PFSK-1 (cell line): ENCODE data around the gene ZC3H18.

Experiments
- REST ChIP-seq, 2 experiments: IDR thresholded peaks; 2 replicates each; pipeline versions ENCODE4 v1.6.1 to v1.8.0; 2011 to 2012; ENCODE audit warnings: low read depth in 2 of 2, low read length in 2 of 2, control low read depth in 1 of 2, inconsistent platforms in 1 of 2, mild to moderate bottlenecking in 1 of 2, moderate library complexity in 1 of 2; ENCODE audit not compliant: insufficient read depth in 1 of 2
- SIN3A ChIP-seq: IDR thresholded peaks from 2 replicates; pipeline ENCODE4 v1.6.1; 2012; ENCODE audit warnings: mild to moderate bottlenecking, low read length, moderate library complexity, borderline replicate concordance; ENCODE audit not compliant: insufficient read depth
- TAF1 ChIP-seq: IDR thresholded peaks from 2 replicates; pipeline ENCODE4 v1.6.1; 2012; ENCODE audit warnings: low read length, control low read depth, borderline replicate concordance; ENCODE audit not compliant: insufficient read depth

- no peak for TF ChIP-seq REST (IDR thresholded peaks at IDR 0.05; ENCODE audit: insufficient read depth in 1 of 2, low read depth in 2 of 2, low read length in 2 of 2)
- no peak for TF ChIP-seq TAF1
- no peak for TF ChIP-seq SIN3A
These were observed 107.5 kb downstream of the ZC3H18 start for GRCh38 chr16:88677721-88678120.
